ENCODE measurements around the gene THRA.
"Not testable (repeated sequence)": the region's sequence is repeated elsewhere in the genome, so short reads cannot be mapped to it uniquely, and the experiment has no call there.

Gene THRA

DNA sequence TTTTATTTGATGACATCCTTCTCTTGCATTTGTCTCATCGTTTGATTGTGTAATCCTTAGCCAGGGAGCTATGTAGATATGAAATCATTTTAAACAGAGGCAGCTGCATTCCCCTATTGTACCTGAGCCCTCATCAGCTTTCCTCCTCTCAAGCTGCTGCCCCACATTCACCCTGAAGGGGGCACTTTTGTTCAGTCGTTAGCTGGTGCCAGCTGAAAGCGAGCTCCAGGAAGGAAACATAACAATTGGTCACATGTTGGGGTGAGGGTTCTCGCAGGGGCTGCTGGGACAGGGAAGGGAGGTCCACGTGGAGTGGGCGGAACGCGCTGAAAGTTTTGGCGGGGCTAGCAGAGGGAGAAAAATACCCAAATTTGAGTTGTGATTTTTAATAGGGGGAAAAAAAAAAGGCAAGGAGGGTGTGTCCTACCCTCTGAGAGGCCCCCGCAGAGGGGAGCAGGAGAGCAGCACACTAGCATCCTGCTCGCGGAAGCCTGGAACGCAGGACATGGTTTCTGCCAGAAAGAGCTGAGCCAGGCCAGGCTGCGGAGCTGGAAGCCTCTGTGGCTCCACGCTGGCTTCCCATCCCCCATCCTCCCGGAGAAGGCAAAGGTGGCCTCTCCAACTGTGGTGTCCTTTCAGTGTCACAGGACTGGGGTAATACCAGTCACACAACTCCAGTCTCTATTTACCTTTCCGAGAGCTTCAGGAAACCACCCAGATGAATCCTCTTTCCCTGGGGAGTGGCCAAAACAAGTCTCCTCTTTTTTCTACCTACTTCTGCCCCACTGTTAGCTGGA is 50.5 kb downstream of the THRA start:
- DNase-seq (ENCODE audit: low read depth), result peak; percentile 86

DNA sequence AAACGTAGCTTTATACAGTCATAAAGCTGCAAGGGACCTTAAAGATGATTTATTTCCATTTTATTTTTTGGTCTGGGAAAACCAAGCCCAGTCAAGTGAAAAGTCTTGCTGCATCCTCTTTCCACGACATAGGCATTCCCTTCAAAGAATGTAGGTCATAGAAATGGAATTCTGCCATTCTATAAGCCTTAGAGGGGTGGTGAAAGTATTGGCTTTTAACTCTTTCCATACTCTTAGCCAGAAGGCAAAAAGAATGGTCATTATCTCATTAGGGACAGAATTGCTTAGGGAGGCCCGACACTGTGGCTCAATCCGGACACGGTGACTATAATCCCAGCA is 51.1 kb downstream of the THRA start:
- no peak for DNase-seq (ENCODE audit: low read depth)

DNA sequence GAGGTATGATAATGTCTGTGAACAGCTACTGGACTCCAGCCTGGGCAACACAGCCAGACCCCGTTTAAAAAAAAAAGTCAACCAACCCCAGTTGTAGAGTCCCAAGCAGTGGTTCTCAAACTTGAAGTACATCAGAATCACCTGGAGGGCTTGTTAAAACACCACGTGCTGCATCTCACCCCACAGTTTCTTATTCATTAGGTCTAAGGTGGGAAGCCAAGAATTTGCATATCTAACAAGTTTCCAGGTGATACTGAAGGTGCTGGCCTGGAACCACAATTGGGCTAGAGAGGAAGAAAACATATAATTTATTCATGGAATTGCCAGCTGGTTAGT is 52.3 kb downstream of the THRA start:
- DNase-seq (ENCODE audit: low read depth), result no peak

DNA sequence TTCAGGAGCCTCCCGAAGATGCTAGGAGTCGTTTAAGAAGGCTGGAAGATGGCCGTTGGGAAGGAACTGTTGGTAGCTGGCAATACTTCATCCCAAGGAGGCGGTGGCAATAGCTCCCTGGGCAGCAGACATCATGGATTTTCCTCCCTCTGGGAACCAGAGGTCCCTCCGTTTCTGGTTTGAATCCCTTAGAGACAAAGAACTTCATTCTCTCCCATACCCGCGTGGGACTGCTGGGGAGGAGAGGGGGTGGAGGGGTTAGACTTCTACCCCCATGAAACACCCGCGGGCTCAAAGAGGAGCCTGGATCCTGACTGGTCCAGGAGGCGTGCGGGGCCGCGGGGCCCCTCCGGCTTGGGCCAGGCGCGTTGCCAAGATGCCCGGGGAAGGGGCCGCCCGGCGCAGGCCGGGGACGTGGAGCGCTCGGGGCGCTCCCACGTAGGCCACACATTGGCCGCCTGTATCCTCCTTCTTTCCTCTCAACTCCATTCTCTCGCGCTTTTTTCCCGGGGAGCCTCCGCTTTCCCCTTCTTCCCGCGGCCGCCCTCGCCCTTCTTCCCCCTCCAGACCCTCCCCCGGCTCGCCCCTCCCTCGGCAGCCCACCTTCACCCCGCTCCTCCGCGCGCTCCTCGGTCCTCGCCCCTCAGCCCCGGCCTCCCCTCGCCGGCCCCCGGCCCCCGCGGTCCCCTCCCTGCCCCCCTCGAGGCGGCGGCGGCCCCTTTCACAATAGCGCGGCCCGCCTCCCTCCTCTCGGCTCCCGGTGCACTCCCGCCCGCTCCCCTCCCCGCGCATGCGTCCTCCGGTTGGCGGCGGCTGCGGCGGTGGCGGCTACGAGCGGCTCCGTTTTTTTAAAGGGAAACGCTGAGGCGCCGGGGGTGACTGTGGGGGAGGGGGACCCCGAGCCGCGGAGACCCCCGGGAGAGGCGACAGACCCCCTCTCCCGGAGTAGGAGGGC is 58.7 kb downstream of the THRA start, which contains the start of gene MSL1:
Gene MSL1, plus strand, starts transcription at position 791 of the 955 bp plus-strand sequence. CDS start 642 bp downstream, outside the sequence.
- DNase-seq (ENCODE audit: low read depth), result peak; percentile 82

DNA sequence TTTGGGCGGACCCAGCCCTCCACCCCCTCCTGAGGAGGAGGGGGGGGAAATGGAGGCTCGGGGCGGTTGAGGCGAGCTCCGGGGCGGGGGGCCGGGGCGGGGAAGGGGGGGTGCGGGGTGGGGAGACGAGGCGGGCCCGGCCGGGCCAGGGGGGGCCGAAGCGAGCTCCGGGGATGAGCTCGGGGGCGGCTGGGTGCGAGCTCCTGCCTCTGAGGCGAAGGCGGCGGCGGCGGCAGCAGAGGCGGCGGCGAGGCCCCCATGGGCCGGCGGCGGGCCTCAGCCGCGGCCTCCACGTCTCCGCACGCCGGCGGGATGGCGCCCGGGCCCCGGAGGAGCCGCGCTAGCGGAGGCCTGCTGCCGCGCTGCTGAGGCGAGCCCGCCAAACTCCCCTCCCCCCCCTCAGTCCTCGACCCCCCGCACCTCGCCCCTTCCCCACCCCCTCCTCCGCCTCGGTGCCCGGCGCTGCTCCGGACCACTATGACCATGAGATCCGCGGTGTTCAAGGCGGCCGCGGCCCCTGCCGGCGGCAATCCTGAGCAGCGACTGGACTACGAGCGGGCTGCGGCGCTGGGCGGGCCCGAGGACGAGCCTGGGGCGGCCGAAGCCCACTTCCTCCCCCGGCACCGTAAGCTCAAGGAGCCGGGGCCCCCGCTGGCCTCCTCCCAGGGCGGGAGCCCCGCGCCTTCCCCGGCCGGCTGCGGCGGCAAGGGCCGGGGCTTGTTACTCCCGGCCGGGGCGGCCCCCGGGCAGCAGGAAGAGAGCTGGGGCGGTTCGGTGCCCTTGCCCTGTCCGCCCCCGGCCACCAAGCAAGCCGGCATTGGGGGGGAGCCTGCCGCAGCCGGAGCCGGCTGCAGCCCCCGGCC is 59.6 kb downstream of the THRA start:
- DNase-seq (ENCODE audit: low read depth), result no peak

DNA sequence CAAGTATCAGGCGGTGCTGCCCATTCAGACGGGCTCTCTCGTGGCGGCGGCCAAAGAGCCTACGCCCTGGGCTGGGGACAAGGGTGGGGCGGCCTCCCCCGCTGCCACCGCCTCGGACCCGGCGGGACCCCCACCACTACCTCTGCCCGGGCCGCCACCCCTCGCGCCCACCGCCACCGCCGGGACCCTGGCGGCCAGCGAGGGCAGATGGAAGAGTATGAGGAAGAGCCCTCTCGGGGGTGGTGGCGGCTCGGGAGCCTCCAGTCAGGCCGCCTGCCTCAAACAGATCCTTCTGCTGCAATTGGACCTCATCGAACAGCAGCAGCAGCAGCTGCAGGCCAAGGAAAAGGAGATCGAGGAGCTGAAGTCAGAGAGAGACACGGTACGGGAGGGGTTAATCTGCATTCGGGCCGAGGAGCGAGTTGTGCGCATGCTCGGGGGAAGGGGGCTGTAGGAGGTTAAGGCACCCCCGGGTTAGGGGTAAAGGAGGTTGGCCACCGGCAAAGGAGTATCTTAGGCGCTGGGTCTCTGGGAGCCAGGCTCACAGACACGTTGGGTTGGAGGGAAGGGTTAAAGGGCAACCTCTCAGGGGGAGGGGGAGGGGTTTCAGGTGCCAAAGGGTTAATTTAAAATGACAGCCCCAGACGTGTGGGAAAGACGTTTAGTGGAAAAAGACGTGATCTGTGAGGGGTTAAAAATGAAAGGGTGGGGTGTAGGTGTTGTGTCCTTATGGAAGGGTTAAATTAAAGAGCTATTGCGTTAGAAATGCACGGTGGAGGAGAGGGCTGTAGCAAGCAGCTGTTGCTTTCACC is 60.4 kb downstream of the THRA start:
- no peak for DNase-seq (ENCODE audit: low read depth)

DNA sequence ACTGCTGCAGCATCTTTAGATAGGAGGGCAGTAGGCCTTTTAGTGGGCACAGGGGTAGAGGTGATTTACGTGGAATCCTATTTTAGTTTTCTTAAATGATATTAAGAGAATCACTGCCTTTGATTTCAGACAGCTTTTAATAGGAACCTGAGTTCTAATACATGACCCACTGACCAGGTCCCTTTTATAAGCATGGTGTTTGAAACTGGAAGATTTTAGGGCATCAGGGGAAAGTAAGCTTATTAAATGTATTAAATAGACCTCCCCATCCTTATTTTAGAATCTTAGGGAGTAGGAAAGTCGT is 61.0 kb downstream of the THRA start:
- DNase-seq (ENCODE audit: low read depth), result no peak

DNA sequence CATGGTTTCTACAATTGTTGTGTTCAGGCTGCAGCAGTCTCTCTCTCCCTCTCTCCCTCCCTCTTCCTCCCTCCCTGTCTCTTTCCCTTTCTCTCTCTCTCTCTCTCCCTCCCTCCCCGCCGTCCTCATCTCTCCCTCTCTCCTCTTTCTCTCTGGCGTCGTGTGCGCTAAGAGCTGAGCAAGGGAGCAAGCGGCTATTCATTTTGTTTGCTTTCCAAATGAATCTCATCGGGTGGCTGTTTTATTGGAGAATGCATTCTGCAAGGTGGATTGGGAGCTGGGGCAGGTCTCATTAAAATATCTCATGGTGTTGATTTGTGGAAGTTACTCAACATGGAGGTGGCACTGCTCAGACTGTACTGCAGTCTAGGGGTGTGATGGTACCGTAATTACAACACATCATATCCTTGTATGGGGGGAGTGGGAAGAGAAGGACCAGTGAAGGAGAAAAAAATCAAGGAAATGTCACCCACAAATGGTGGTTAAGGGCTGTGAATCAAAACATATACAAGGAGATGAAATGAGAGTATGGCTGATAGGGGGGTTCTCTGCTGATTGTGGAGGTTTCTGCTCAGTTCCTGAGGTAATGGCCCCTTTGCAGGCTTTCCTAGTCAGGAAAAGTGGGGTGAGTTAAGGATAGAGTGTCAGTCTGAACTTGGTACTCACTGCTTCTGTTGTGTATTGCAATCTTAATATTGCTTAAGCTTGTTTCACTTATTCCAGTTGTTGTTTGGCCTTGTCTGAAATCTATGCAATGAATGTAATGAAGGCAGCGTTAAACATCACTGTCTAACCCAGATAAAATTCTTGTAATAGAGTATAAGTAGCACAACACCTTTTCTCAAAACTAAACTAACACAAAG is 61.7 kb downstream of the THRA start:
- no peak for DNase-seq (ENCODE audit: low read depth)

DNA sequence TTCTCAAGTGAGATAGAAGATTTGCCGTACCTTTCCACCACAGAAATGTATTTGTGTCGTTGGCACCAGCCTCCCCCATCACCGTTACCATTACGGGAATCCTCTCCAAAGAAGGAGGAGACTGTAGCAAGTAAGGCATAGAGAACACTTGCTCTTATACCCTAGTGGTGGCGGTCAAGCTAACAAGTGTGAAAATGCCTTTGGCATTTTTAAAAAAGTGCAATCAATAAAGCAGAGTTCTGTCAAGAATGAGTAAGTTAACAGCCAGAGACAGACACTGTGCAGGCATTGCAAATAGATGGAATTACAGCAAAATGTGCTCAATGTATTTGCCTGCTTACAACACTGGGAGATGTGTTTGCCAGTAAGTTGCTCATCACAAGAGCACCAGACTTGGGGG is 66.7 kb downstream of the THRA start:
- DNase-seq (ENCODE audit: low read depth), result no peak

DNA sequence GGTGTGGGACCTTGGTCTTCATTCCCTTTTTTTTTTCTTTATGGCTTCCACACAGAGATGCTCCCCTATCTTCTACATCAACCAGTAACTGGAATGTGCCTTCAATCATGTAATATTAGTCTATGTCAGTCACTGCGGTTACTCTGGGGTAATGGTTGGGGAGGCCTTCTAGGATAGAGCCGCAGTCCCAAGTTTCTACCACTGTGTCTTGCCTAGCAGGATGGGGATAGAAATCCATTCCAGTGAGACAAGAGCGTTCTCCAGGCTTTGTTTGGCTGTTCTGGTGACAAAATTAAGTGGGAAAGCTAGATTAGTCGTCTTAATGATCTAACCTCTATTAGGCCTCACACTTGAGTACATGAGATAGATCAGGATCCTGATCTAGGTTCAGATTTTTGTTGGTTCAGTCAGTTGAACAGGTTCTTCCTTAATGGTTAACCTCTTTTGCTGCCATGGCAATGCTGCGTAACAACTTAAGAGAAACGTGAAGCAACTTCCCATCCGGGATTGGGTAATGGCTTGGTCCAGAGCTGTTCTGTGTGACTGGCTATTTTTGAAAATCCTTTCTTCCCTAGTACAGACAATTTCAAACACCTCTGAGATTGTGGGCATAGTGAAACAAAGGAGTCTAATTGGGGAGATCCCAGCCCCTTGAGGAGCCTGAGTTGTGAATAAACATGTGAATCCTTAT is 67.7 kb downstream of the THRA start:
- no peak for DNase-seq (ENCODE audit: low read depth)

DNA sequence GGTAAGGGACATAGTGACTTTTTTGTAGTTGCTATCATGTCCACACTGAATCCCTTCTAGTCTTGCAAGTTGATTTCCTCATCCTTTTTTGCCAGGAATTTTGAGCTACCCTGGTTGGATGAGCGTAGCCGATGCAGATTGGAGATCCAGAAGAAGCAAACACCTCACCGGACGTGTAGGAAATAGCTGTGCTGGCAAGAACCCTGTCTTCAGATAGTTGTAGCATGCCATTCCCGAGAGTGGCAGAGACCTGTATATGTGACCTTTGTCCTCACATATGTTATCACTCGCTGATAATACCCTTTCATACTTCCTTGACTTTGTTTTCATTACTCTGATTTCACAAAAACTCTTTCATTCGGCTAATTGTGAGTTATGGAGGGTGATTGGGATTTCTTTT is 71.4 kb downstream of the THRA start:
- no peak for DNase-seq (ENCODE audit: low read depth)

DNA sequence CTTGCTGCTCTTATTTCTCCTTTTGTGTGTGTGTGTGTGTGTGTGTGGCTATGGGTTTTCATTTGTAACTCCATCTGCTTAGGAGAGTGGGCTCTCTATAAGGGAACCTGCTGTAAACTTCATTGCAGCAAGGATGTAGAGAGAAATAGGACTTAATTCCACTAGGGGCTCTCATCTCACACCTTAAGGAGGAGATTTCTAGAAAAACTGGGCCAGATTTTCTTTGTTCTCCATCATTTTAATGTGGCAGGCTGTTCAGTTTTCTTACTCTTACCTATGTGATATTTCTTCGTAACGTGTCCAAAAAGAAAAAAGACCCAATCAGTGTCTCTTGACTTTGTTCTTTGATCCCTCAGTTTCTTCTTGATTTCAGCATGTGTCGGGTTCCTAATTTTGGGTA is 73.1 kb downstream of the THRA start:
- DNase-seq (ENCODE audit: low read depth), result no peak

DNA sequence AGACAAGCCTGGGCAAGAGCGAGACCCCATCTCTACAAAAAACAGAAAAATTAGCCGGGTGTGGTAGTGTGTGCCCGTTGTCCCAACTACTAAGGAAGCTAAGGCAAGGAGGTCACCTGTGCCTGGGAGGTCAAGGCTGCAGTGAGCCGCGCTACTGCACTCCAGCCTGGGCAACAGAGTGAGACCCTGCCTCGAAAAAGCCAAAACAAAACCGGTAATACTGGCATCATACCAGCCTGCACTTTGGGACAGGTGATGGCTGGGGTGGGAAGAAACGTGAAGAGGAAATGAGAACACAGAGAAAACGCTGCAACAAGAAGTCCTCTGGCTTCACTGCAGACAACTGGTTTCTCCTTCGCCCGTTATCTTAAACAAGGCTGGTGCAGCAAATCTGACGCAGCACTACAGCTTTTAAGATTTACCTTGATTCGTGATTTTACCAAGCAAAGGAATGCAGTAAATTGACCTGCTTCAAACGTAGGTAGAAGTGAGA is 76.8 kb downstream of the THRA start:
- no peak for DNase-seq (ENCODE audit: low read depth)

DNA sequence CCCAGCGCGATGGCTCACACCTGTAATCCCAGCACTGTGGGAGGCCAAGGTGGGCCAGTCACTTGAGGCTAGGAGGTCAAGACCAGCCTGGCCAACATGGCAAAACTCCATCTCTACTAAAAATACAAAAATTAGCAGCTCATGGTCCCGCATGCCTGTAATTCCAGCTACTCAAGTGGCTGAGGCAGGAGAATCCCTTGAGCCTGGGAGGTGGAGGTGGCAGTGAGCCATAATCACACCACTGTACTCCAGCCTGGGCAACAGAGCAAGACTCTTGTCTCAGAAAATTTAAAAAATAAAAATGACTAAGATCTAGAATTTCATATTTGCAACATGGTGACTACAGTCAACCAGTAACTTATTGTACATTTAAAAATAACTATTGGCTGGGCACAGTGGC is 80.4 kb downstream of the THRA start:
- DNase-seq (ENCODE audit: low read depth), result not testable (repeated sequence)
